Spleen (tissue), 11 donors: ENCODE results near the gene SPINK8. TPM values are rescaled to one million over a fixed set of nuclear protein-coding genes. Genes with fewer than 3 reads are reported as not detected.

Experiments
- DNase-seq: peaks from one replicate; pipeline ENCODE4 v3.0.0-alpha.2; 2020
- H3K27ac ChIP-seq, 8 donors: fragments of 200-600 bp; sonication (generic) in 7 of 8; 1 replicate in 4 of 8; 2 replicates in 4 of 8; pipeline versions ENCODE4 v1.5.0 to v1.8.0; 2016 to 2021; ENCODE audit warnings: inconsistent platforms in 4 of 8, mild to moderate bottlenecking in 4 of 8, moderate library complexity in 1 of 8
- H3K27me3 ChIP-seq, 7 donors: fragments of 200-600 bp; sonication (generic) in 6 of 7; replicated peaks in 1 of 7; 1 replicate in 4 of 7; 2 replicates in 3 of 7; pipeline versions ENCODE4 v1.5.0 to v1.8.0; 2016 to 2021; ENCODE audit warnings: inconsistent platforms in 3 of 7, mild to moderate bottlenecking in 1 of 7
- H3K36me3 ChIP-seq, 6 donors: fragments of 200-600 bp; sonication (generic) in 5 of 6; 1 replicate in 4 of 6; 2 replicates in 2 of 6; pipeline versions ENCODE4 v1.5.0 to v1.8.0; 2016 to 2021; ENCODE audit warnings: inconsistent platforms in 2 of 6
- H3K4me1 ChIP-seq, 6 donors: fragments of 200-600 bp; sonication (generic) in 5 of 6; 1 replicate in 3 of 6; 2 replicates in 3 of 6; pipeline versions ENCODE4 v1.5.0 to v1.8.0; 2016 to 2021; ENCODE audit warnings: inconsistent platforms in 3 of 6
- H3K4me3 ChIP-seq, 8 donors: fragments of 200-600 bp; sonication (generic) in 7 of 8; 1 replicate in 4 of 8; 2 replicates in 4 of 8; pipeline versions ENCODE4 v1.5.0 to v1.8.0; 2016 to 2021; ENCODE audit warnings: inconsistent platforms in 4 of 8, mild to moderate bottlenecking in 4 of 8, moderate library complexity in 2 of 8
- H3K9me3 ChIP-seq, 8 donors: fragments of 200-600 bp; sonication (generic) in 7 of 8; 1 replicate in 4 of 8; 2 replicates in 4 of 8; pipeline versions ENCODE4 v1.5.0 to v1.8.0; 2016 to 2021; ENCODE audit warnings: inconsistent platforms in 4 of 8
- POLR2A ChIP-seq, 3 donors: fragments of 450-650 bp; IDR thresholded peaks; one replicate each; pipeline ENCODE4 v1.5.1; 2017; ENCODE audit warnings: antibody characterized with exemption in 3 of 3, mild to moderate bottlenecking in 1 of 3
- POLR2AphosphoS5 ChIP-seq, 3 donors: sonication (generic); formaldehyde crosslinking; IDR thresholded peaks; one replicate each; pipeline ENCODE4 v1.5.1; 2017; ENCODE audit warnings: antibody characterized with exemption in 3 of 3
- WGBS, 5 donors: extraction: QIAGEN DNeasy Blood & Tissue Kit in 3 of 5; methylation state at CpG; one replicate each; pipeline versions ENCODE4 v1.1.5 to v1.1.7; 2013 to 2018; 5-methylcytosine and 5-hydroxymethylcytosine counted together
- intact Hi-C: fragments of 100-400 bp; cut with DNase I; formaldehyde crosslinking; loops from one replicate; pipeline ENCODE4 v1.15.0; 2023; ENCODE audit warnings: low total_unique reads
- polyA plus RNA-seq, 3 donors: library from polyadenylated mRNA; stranded (reverse); fragments of 200-250 nt; gene quantifications; one replicate each; pipeline ENCODE4 v1.2.1, GENCODE V29; 2013
- total RNA-seq, 7 donors: library from RNA; depleted of rRNA in 3 of 7; stranded (reverse); fragments of >200 nt in 3 of 7; fragmentation: NEBNext Ultra II Directional in 4 of 7; extraction: Animal tissue kit (Norgen Biotek cat#: 25700) in 4 of 7; gene quantifications; one replicate each; pipeline versions ENCODE4 v1.1.0 to v1.2.1, GENCODE V29; 2016 to 2021
- TF ChIP-seq, protein P1 (sequence below), 11 experiments: fragments of 200-600 bp in 7 of 11; fragments of 450-650 bp in 4 of 11; sonication (generic) in 4 of 11; IDR thresholded peaks in 8 of 11; conservative IDR thresholded peaks in 3 of 11; 1 replicate in 7 of 11; 2 replicates in 4 of 11; pipeline versions ENCODE4 v1.4.0 to v1.8.0; 2016 to 2021; ENCODE audit warnings: antibody characterized with exemption in 11 of 11, inconsistent platforms in 4 of 11, mild to moderate bottlenecking in 1 of 11
- donor health status: healthy with polysubstance abuse.
- donor health status: DM: no; HTN: no; CAD: no; lungs with moderate emphysema.
- donor health status: DM: no; HTN: no; CAD: no.
- donor health status: Bipolar disorder and iron deficiency.
- donor health status: healthy.
- donor health status: DM: no; HTN: no; CAD: no.
- donor health status: DM: yes; HTN: yes; CAD: no.

SPINK8 gene
- total and polyA plus RNA-seq, 10 donors = 0.35 to 6.1 (median 0.52) TPM; not detected in 7

- no peak for TF ChIP-seq POLR2A (IDR thresholded peaks at IDR 0.05)
- TF ChIP-seq POLR2AphosphoS5 (IDR thresholded peaks at IDR 0.05) = no peak
- TF ChIP-seq, protein P1, sequence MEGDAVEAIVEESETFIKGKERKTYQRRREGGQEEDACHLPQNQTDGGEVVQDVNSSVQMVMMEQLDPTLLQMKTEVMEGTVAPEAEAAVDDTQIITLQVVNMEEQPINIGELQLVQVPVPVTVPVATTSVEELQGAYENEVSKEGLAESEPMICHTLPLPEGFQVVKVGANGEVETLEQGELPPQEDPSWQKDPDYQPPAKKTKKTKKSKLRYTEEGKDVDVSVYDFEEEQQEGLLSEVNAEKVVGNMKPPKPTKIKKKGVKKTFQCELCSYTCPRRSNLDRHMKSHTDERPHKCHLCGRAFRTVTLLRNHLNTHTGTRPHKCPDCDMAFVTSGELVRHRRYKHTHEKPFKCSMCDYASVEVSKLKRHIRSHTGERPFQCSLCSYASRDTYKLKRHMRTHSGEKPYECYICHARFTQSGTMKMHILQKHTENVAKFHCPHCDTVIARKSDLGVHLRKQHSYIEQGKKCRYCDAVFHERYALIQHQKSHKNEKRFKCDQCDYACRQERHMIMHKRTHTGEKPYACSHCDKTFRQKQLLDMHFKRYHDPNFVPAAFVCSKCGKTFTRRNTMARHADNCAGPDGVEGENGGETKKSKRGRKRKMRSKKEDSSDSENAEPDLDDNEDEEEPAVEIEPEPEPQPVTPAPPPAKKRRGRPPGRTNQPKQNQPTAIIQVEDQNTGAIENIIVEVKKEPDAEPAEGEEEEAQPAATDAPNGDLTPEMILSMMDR (IDR thresholded peaks at IDR 0.05 in 8 of 11, conservative IDR thresholded peaks at IDR 0.05 in 3 of 11) = no peak
- intact Hi-C loops = no loop called here
- DNase-seq = no peak
Observed at GRCh38 chr3:48361928-48362327, 28.5 kb upstream of the SPINK8 start.

GRCh38 chr3:48356419-48356818 lies 23.0 kb upstream of the SPINK8 start:
- H3K36me3 ChIP-seq = no peaks in the 10 kb centered on the region
- H3K27ac ChIP-seq = no peak overlapping the region
- DNase-seq = no peak
- intact Hi-C loops = no loop called here
- no peaks in the 10 kb centered on the region for H3K4me1 ChIP-seq
- peaks cover 0 to 18% (median 9%) of the 10 kb centered on the region in 8 donors for H3K9me3 ChIP-seq
- H3K27me3 ChIP-seq = peaks cover 0 to 24% (median 0%) of the 10 kb centered on the region in 7 donors
- H3K4me3 ChIP-seq = no peak overlapping the region
- TF ChIP-seq POLR2A (IDR thresholded peaks at IDR 0.05) (no peak), POLR2AphosphoS5 (IDR thresholded peaks at IDR 0.05) (no peak)
- TF ChIP-seq, protein P1 (IDR thresholded peaks at IDR 0.05 in 8 of 11, conservative IDR thresholded peaks at IDR 0.05 in 3 of 11) = no peak
- WGBS, 5 donors = 73 to 91% (median 83%) methylated on average over 1 of the region's 1 CpG

More at GRCh38 chr3:48361928-48362327, 28.5 kb upstream of the SPINK8 start:
- Histone ChIP-seq H3K9me3 (peaks cover 0 to 29% (median 20%) of the 10 kb centered on the region in 8 donors), H3K36me3 (no peaks in the 10 kb centered on the region), H3K4me1 (peaks cover 0 to under 1% (median 0%) of the 10 kb centered on the region in 6 donors), H3K27ac (no peak overlapping the region), H3K4me3 (no peak overlapping the region), H3K27me3 (peaks cover 0 to 15% (median 0%) of the 10 kb centered on the region in 7 donors)

DNA sequence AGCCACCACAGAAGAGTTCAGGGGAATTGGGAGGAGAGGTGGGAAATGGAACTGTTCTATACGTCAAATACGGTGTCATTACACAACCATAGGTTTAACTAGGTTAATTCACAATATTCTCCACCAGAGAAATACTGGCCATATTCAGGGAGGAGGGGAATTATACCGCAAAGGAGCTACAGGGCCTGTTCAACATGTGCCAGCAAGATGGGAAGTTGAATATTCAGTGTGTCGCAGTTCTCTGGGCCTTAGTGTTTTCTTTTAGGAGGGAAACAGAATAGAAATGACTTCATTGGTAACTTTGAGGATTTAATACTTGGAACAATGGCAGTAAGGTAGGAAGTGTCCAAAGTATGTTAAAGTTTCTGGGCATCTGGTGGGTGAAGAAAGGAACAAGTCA lies 20.5 kb upstream of the SPINK8 start:
- Histone ChIP-seq H3K4me1 (no peaks in the 10 kb centered on the region), H3K36me3 (no peaks in the 10 kb centered on the region), H3K9me3 (peaks cover 0 to 13% (median 4%) of the 10 kb centered on the region in 8 donors), H3K27me3 (peaks cover 0 to 24% (median 0%) of the 10 kb centered on the region in 7 donors), H3K4me3 (no peak overlapping the region), H3K27ac (no peak overlapping the region)
- WGBS, 5 donors = 87 to 92% (median 90%) methylated on average over 4 of the region's 4 CpGs
- TF ChIP-seq, protein P1 (IDR thresholded peaks at IDR 0.05 in 8 of 11, conservative IDR thresholded peaks at IDR 0.05 in 3 of 11) = no peak
- TF ChIP-seq POLR2A (IDR thresholded peaks at IDR 0.05) (no peak), POLR2AphosphoS5 (IDR thresholded peaks at IDR 0.05) (no peak)
- no peak for DNase-seq
- intact Hi-C loops = no loop called here

DNA sequence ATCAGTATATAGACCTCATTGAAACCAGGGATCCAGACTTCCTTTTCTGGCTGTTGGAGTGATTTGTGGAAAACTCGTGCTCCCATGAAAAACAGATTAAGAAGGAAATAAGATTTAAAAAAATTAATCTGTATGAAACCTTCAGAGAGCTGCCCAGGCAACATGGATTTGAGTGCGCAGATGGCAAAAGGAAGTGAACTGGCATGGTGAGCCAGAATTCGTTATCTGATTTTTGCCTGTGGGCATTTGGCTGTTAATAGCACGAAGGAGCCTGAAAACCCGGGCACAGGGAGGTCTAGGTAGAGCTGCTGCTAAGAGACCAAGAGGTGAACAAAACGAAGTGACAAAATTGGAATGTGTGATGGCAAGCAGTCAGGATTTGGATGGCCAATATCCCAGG lies 19.1 kb upstream of the SPINK8 start:
- DNase-seq = no peak
- no peak overlapping the region for H3K27ac ChIP-seq
- peaks cover 0 to 7% (median 4%) of the 10 kb centered on the region in 8 donors for H3K9me3 ChIP-seq
- H3K36me3 ChIP-seq = no peaks in the 10 kb centered on the region
- intact Hi-C loops = no loop called here
- no peak for TF ChIP-seq POLR2A (IDR thresholded peaks at IDR 0.05)
- TF ChIP-seq, protein P1 (IDR thresholded peaks at IDR 0.05 in 8 of 11, conservative IDR thresholded peaks at IDR 0.05 in 3 of 11) = no peak
- TF ChIP-seq POLR2AphosphoS5 (IDR thresholded peaks at IDR 0.05) = no peak
- WGBS, 5 donors = 76 to 90% (median 79%) methylated on average over 6 of the region's 6 CpGs
- H3K27me3 ChIP-seq = peaks cover 0 to 14% (median 0%) of the 10 kb centered on the region in 7 donors
- H3K4me3 ChIP-seq = no peak overlapping the region
- no peaks in the 10 kb centered on the region for H3K4me1 ChIP-seq
